Transverse colon (tissue), 4 donors: ENCODE measurements around the gene NLRC4. TPM values are rescaled to one million over a fixed set of nuclear protein-coding genes. Genes with fewer than 3 reads are reported as not detected.
"Not testable (repeated sequence)": the region's sequence is repeated elsewhere in the genome, so short reads cannot be mapped to it uniquely, and the experiment has no call there.

Experiments
- DNase-seq: peaks from one replicate; pipeline ENCODE4 v3.0.0-alpha.2; 2019
- H3K27ac ChIP-seq, 4 donors: fragments of 200-600 bp; sonication (generic); 2 replicates each; pipeline ENCODE4 v1.5.1; 2016 to 2018; ENCODE audit warnings: inconsistent platforms in 4 of 4
- H3K27me3 ChIP-seq: fragments of 200-600 bp; sonication (generic); 2 replicates; pipeline ENCODE4 v1.5.1; 2017; ENCODE audit warnings: inconsistent platforms
- H3K36me3 ChIP-seq, 4 donors: fragments of 200-600 bp; sonication (generic); 2 replicates each; pipeline ENCODE4 v1.5.1; 2017 to 2019; ENCODE audit warnings: inconsistent platforms in 4 of 4
- H3K4me1 ChIP-seq, 4 donors: fragments of 200-600 bp; sonication (generic); 2 replicates each; pipeline ENCODE4 v1.5.1; 2017 to 2020; ENCODE audit warnings: inconsistent platforms in 4 of 4
- H3K4me3 ChIP-seq, 4 donors: fragments of 200-600 bp; sonication (generic); 1 replicate in 1 of 4; 2 replicates in 3 of 4; pipeline versions ENCODE4 v1.5.1 to v1.6.1; 2017 to 2019; ENCODE audit warnings: inconsistent platforms in 4 of 4
- H3K9me3 ChIP-seq, 2 donors: fragments of 200-600 bp; sonication (generic); 2 replicates each; pipeline ENCODE4 v1.5.1; 2017 to 2019; ENCODE audit warnings: inconsistent platforms in 2 of 2
- EP300 ChIP-seq: sonication (generic); formaldehyde crosslinking; IDR thresholded peaks from one replicate; pipeline ENCODE4 v1.6.1; 2017; ENCODE audit warnings: antibody characterized with exemption, low read depth
- POLR2A ChIP-seq: fragments of 450-650 bp; IDR thresholded peaks from one replicate; pipeline ENCODE4 v1.6.1; 2016; ENCODE audit warnings: antibody characterized with exemption, mild to moderate bottlenecking, moderate library complexity
- POLR2AphosphoS5 ChIP-seq, 3 donors: sonication (generic); formaldehyde crosslinking; IDR thresholded peaks; one replicate each; pipeline ENCODE4 v1.6.1; 2016; ENCODE audit warnings: antibody characterized with exemption in 3 of 3
- WGBS, 2 donors: methylation state at CpG; one replicate each; pipeline ENCODE4 v1.1.5; 2018; ENCODE audit warnings: low coverage in 1 of 2; 5-methylcytosine and 5-hydroxymethylcytosine counted together
- in situ Hi-C, 4 donors: fragments of 200-750 bp; cut with MboI; loops; one replicate each; pipeline versions ENCODE4 v1.15.0 to v1.15.1; 2017; ENCODE audit warnings: low sequenced_read_pairs in 3 of 4, low pct_ligation_motif_present in 1 of 4, low pct_unique_long_range_greater_than_20kb in 1 of 4
- intact Hi-C: fragments of 100-400 bp; cut with DNase I; formaldehyde crosslinking; loops from one replicate; pipeline ENCODE4 v1.15.1; 2023; ENCODE audit warnings: low total_unique reads
- total RNA-seq, 4 donors: library from RNA; depleted of rRNA; stranded (reverse); fragments of >200 nt; gene quantifications; one replicate each; pipeline ENCODE4 v1.1.0, GENCODE V29; 2016
- TF ChIP-seq, protein P1 (sequence below), 5 experiments: fragments of 200-600 bp in 3 of 5; fragments of 450-650 bp in 2 of 5; sonication (generic) in 3 of 5; IDR thresholded peaks; 1 replicate in 2 of 5; 2 replicates in 3 of 5; pipeline ENCODE4 v1.5.1; 2016 to 2017; ENCODE audit warnings: antibody characterized with exemption in 5 of 5, inconsistent platforms in 3 of 5, mild to moderate bottlenecking in 2 of 5, moderate library complexity in 1 of 5

Gene NLRC4
- total RNA-seq, 4 donors from 2014 or later = 0.20 to 1.4 (median 0.39) TPM

DNA sequence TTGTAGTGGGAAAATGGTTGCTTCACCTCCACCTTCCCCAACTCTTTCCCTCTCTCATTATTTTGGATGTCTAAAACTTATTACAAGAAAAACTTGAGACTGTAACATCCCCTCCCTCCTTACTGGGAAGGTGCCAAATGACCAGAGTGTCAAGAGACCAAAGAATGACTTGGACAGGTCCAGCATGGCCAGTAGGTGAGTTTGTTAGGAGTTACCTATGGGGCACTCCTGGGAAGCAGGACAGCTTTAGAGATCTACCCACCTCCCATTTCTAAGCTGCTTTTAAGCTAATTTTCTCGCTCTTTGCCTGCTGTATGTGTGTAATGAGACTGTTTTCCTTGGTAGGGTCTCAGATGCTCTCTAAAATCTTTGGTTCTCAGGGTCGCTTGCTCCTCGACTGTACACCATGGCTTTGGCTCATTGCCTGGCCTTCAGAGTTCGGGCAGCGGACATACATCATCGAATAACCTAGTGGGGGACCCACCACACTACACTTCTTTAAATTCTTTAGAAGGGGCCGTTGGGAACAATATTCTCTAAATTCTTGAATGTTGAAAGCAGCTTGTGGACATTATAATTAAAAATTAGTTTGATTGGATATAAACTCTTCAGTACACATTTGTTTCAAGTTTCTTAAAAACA lies 53.8 kb downstream of the NLRC4 start:
- WGBS, 2 donors = 91 to 94% methylated on average over 7 of the region's 7 CpGs
- intact Hi-C loops = no loop called here
- no peak for TF ChIP-seq POLR2AphosphoS5 (IDR thresholded peaks at IDR 0.05)
- TF ChIP-seq, protein P1, sequence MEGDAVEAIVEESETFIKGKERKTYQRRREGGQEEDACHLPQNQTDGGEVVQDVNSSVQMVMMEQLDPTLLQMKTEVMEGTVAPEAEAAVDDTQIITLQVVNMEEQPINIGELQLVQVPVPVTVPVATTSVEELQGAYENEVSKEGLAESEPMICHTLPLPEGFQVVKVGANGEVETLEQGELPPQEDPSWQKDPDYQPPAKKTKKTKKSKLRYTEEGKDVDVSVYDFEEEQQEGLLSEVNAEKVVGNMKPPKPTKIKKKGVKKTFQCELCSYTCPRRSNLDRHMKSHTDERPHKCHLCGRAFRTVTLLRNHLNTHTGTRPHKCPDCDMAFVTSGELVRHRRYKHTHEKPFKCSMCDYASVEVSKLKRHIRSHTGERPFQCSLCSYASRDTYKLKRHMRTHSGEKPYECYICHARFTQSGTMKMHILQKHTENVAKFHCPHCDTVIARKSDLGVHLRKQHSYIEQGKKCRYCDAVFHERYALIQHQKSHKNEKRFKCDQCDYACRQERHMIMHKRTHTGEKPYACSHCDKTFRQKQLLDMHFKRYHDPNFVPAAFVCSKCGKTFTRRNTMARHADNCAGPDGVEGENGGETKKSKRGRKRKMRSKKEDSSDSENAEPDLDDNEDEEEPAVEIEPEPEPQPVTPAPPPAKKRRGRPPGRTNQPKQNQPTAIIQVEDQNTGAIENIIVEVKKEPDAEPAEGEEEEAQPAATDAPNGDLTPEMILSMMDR (IDR thresholded peaks at IDR 0.05) = no peak
- no peak for TF ChIP-seq EP300
- no peak for TF ChIP-seq POLR2A
- Histone ChIP-seq H3K9me3 (no peaks in the 10 kb centered on the region), H3K27me3 (no peaks in the 10 kb centered on the region), H3K4me3 (no peak overlapping the region), H3K27ac (no peak overlapping the region), H3K36me3 (peaks cover 0 to 16% (median 7%) of the 10 kb centered on the region in 4 donors), H3K4me1 (no peaks in the 10 kb centered on the region)
- in situ Hi-C loops = no loop called here
- no peak for DNase-seq

DNA sequence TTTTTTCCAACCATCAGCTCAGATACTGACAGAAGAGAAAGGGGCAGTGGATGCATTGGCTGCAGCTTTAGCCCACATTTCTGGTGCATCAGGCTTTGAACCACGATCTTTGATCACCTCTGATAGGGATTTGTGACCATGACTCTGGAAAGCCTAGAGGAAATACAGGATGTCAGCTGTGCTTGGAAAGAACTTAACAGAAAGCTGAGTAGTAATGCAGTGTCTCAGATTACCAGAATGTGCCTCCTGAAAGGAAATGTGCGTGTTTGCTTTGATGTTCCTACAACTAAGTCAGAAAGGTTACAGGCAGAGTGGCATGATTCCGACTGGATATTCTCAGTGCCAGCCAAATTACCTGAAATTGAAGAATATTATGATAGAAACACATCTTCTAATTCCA lies 61.3 kb downstream of the NLRC4 start:
- H3K9me3 ChIP-seq, H3K4me1 ChIP-seq, intact Hi-C loops, DNase-seq, H3K27ac ChIP-seq, H3K4me3 ChIP-seq, H3K27me3 ChIP-seq, in situ Hi-C loops: not testable (repeated sequence)
- 95 to 100% methylated on average over 1 to 3 of the region's 3 CpGs for WGBS, 2 donors
- peaks cover 0 to 32% (median 4%) of the 10 kb centered on the region in 4 donors for H3K36me3 ChIP-seq

DNA sequence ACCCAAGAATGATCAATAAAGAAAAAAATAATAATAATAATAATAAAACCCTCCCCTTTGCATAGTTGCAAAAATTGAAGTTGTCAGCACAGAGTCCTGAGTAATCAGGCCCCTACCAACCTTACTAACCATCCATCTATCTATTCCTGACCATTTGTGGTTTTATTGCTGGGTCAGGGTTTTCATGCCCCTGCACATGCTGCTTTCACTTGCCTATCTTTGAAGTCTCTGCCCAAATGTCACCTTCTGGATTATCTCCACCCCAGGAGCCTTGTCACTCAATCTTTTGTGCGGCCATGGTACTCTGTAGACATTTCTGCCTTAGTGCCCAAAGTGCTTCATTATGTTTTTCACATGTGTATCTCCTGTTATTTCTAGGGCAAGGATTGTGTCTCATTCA lies 63.9 kb downstream of the NLRC4 start:
- Histone ChIP-seq H3K27me3 (no peaks in the 10 kb centered on the region), H3K27ac (no peak overlapping the region), H3K4me1 (no peaks in the 10 kb centered on the region), H3K4me3 (no peak overlapping the region), H3K36me3 (peaks cover 0 to 53% (median 4%) of the 10 kb centered on the region in 4 donors), H3K9me3 (no peaks in the 10 kb centered on the region)
- WGBS, 2 donors = 80 to 100% methylated on average over 1 of the region's 1 CpG
- TF ChIP-seq EP300 (no peak), POLR2AphosphoS5 (IDR thresholded peaks at IDR 0.05) (no peak), POLR2A (no peak)
- TF ChIP-seq, protein P1 (IDR thresholded peaks at IDR 0.05) = no peak
- in situ Hi-C loops (no loop called here), intact Hi-C loops (no loop called here)
- no peak for DNase-seq

DNA sequence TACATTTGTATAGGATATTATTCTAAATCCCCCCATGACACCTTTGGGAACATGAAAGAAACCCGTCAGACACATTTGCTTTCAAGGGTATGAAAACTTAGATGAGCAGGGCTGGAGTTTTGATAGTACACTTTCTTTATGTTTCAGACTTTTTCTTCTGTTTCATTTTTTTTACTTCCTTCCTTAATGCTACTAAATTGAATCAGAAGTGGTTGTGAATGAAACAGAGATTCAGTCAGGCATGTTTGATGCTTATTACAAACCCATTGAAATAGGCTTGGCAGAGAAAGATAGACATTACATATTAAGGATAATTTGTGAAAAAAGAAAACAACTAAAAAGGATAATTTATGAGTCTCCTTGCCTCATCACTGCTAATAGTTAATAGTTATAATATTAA lies 72.3 kb downstream of the NLRC4 start:
- H3K4me1 ChIP-seq = no peaks in the 10 kb centered on the region
- DNase-seq = no peak
- intact Hi-C loops = no loop called here
- in situ Hi-C loops = no loop called here
- no peaks in the 10 kb centered on the region for H3K27me3 ChIP-seq
- no peak overlapping the region for H3K4me3 ChIP-seq
- peaks cover 0 to 47% (median 5%) of the 10 kb centered on the region in 4 donors for H3K36me3 ChIP-seq
- 75 to 83% methylated on average over 1 of the region's 1 CpG for WGBS, 2 donors
- no peaks in the 10 kb centered on the region for H3K9me3 ChIP-seq
- TF ChIP-seq POLR2AphosphoS5 (IDR thresholded peaks at IDR 0.05) = no peak
- TF ChIP-seq EP300 = no peak
- no peak for TF ChIP-seq POLR2A
- TF ChIP-seq, protein P1 (IDR thresholded peaks at IDR 0.05) = no peak
- no peak overlapping the region for H3K27ac ChIP-seq

DNA sequence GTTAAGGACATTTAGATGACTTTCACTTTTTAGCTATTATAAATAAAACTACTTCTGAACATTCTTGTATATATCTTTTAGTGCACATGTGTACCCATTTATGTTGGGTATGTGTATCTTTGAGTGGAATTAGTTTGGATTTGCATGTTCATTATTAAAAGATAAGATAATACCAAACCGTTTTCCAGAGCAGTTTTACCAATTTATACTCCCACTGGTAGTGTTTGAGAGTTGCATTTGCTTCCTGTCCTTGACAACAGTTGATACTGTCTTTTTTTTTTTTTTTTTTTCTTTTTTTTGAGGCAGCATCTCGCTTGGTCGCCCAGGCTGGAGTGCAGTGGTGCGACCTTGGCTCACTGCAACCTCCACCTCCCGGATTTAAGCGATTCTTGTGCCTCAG lies 75.7 kb downstream of the NLRC4 start:
- intact Hi-C loops (no loop called here), in situ Hi-C loops (no loop called here)
- no peaks in the 10 kb centered on the region for H3K4me1 ChIP-seq
- H3K36me3 ChIP-seq = peaks cover 0 to 37% (median 4%) of the 10 kb centered on the region in 4 donors
- TF ChIP-seq POLR2A = no peak
- TF ChIP-seq, protein P1 (IDR thresholded peaks at IDR 0.05) = no peak
- no peak for TF ChIP-seq POLR2AphosphoS5 (IDR thresholded peaks at IDR 0.05)
- no peak for TF ChIP-seq EP300
- no peaks in the 10 kb centered on the region for H3K9me3 ChIP-seq
- 79 to 83% methylated on average over 5 to 6 of the region's 6 CpGs for WGBS, 2 donors
- no peak for DNase-seq
- H3K27ac ChIP-seq = no peak overlapping the region
- no peak overlapping the region for H3K4me3 ChIP-seq
- H3K27me3 ChIP-seq = no peaks in the 10 kb centered on the region
